Stimulated activated naive CD4-positive, alpha-beta T cell (primary cell): ENCODE measurements around the gene PAPOLG.
A peak's percentile ranks its signal among the peaks of the same experiment; 100 is the strongest.
"Not testable (repeated sequence)": the region's sequence is repeated elsewhere in the genome, so short reads cannot be mapped to it uniquely, and the experiment has no call there.

Experiments used
- DNase-seq, 6 experiments: peaks; one replicate each; lab custom pipeline; 2025; lab: John Stamatoyannopoulos, UW

Gene PAPOLG

GRCh38 chr2:60775048-60775639, 19.1 kb downstream of the PAPOLG start:
- no peak for DNase-seq

GRCh38 chr2:60778352-60778751, 22.3 kb downstream of the PAPOLG start:
- DNase-seq: no peak

- no peak for DNase-seq
These were observed 23.4 kb downstream of the PAPOLG start for GRCh38 chr2:60779426-60779825.

- DNase-seq: no peak
These were observed 24.7 kb downstream of the PAPOLG start for GRCh38 chr2:60780721-60781120.

- no peak for DNase-seq
These were observed 37.1 kb downstream of the PAPOLG start for GRCh38 chr2:60793169-60793568.

- peak in 3 of 6 experiments; percentile 20 to 50 (median 35) for DNase-seq
These were observed 38.3 kb downstream of the PAPOLG start for GRCh38 chr2:60794271-60794863.

- no peak for DNase-seq
These were observed 40.8 kb downstream of the PAPOLG start for GRCh38 chr2:60796573-60797509.

GRCh38 chr2:60804473-60804872, 48.4 kb downstream of the PAPOLG start:
- DNase-seq: no peak

- DNase-seq: no peak
These were observed 50.5 kb downstream of the PAPOLG start for GRCh38 chr2:60806595-60806987.

GRCh38 chr2:60806988-60807681, 51.1 kb downstream of the PAPOLG start:
- DNase-seq: peak in 3 of 6 experiments; percentile 11 to 15 (median 14)

- no peak for DNase-seq
These were observed 52.3 kb downstream of the PAPOLG start for GRCh38 chr2:60808330-60808801.

GRCh38 chr2:60811491-60812375, 55.7 kb downstream of the PAPOLG start:
- no peak for DNase-seq

GRCh38 chr2:60817191-60817590, 61.1 kb downstream of the PAPOLG start:
- DNase-seq: not testable (repeated sequence)

GRCh38 chr2:60818272-60818671, 62.2 kb downstream of the PAPOLG start:
- no peak for DNase-seq

- peak; percentile 73 to 94 (median 88) for DNase-seq
These were observed 63.2 kb downstream of the PAPOLG start for GRCh38 chr2:60819155-60819862.

GRCh38 chr2:60819936-60820335, 63.9 kb downstream of the PAPOLG start:
- no peak for DNase-seq

GRCh38 chr2:60820416-60821132, 64.5 kb downstream of the PAPOLG start:
- no peak for DNase-seq

- DNase-seq: no peak
These were observed 65.0 kb downstream of the PAPOLG start for GRCh38 chr2:60821133-60821469.

GRCh38 chr2:60821587-60822302, 65.7 kb downstream of the PAPOLG start:
- no peak for DNase-seq
